ENCODE results near the gene HEG1. TPM values are rescaled to one million over a fixed set of nuclear protein-coding genes. Genes with fewer than 3 reads are reported as not detected.

The HEG1 gene
- total RNA-seq, 2 experiments from 2014 or later: 31.2 to 32.6 TPM

DNA sequence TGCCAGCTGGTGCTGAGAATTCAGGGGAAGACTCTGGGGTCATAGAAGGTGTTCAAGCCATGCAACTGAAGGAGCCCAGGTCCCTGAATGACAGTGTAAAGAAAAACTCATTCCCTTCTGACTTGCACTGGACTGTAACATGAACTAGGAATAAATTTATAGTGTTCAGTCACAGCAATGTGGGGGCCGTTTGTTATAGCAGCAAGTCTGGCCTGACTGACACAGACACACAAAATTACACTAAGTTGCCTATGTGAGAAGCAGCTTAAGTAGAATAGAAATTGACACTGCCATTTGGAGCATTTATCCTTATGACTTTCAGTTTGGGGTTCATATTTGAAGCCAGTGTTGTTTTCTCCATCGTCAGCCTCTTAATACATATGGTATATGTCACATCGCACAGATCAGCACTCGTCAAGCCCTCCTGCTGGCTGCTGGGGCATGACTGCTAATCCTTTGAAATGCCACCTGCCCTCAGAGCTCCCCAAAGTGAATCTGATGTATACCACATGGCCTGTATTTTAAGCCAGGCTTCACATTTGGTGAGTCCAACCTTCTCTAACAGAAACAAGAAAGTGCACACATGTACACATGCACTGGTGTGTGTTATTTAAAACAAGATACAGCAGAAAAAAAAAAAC lies 17.1 kb upstream of the HEG1 start:
- no peak overlapping the region for H3K4me3 ChIP-seq (ENCODE audit: low read length)
- TF ChIP-seq, protein P1, sequence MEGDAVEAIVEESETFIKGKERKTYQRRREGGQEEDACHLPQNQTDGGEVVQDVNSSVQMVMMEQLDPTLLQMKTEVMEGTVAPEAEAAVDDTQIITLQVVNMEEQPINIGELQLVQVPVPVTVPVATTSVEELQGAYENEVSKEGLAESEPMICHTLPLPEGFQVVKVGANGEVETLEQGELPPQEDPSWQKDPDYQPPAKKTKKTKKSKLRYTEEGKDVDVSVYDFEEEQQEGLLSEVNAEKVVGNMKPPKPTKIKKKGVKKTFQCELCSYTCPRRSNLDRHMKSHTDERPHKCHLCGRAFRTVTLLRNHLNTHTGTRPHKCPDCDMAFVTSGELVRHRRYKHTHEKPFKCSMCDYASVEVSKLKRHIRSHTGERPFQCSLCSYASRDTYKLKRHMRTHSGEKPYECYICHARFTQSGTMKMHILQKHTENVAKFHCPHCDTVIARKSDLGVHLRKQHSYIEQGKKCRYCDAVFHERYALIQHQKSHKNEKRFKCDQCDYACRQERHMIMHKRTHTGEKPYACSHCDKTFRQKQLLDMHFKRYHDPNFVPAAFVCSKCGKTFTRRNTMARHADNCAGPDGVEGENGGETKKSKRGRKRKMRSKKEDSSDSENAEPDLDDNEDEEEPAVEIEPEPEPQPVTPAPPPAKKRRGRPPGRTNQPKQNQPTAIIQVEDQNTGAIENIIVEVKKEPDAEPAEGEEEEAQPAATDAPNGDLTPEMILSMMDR (IDR thresholded peaks at IDR 0.05): no peak
- H3K36me3 ChIP-seq (ENCODE audit: insufficient read depth, low read length): no peaks in the 10 kb centered on the region
- intact Hi-C loops (cut with DNase I, micrococcal nuclease): no loop called here
- no peaks in the 10 kb centered on the region for H3K9me3 ChIP-seq (ENCODE audit: control insufficient read depth in 1 of 2, insufficient read depth in 1 of 2, low read length in 2 of 2)
- H3K9me3 Mint-ChIP-seq: no peaks in the 10 kb centered on the region
- H3K27me3 ChIP-seq (ENCODE audit: control insufficient read depth in 1 of 2, insufficient read depth in 2 of 2, low read length in 2 of 2): no peaks in the 10 kb centered on the region
- peaks cover 7% of the 10 kb centered on the region for H3K4me1 ChIP-seq (ENCODE audit: insufficient read depth, low read length)
- ChIA-PET CTCF (no interaction called here), POLR2A (no interaction called here)
- DNase-seq: no peak
- H3K4me3 Mint-ChIP-seq: no peak overlapping the region
- no peak for ATAC-seq (ENCODE audit: poor library complexity)
- no peaks in the 10 kb centered on the region for H3K36me3 Mint-ChIP-seq (ENCODE audit: low read depth)
- H3K27ac Mint-ChIP-seq: no peak overlapping the region
- no peak overlapping the region for H3K27ac ChIP-seq (ENCODE audit: low read depth in 1 of 2, low read length in 2 of 2)
- peaks cover 10% of the 10 kb centered on the region for H3K4me1 Mint-ChIP-seq (ENCODE audit: low read depth)
- H3K27me3 Mint-ChIP-seq: no peaks in the 10 kb centered on the region

GRCh38 chr3:125072301-125072700 lies 16.5 kb upstream of the HEG1 start:
- intact Hi-C loops (cut with DNase I, micrococcal nuclease): no loop called here
- Mint-ChIP-seq H3K27ac (no peak overlapping the region), H3K4me1 (ENCODE audit: low read depth) (peaks cover 10% of the 10 kb centered on the region), H3K36me3 (ENCODE audit: low read depth) (no peaks in the 10 kb centered on the region), H3K27me3 (no peaks in the 10 kb centered on the region), H3K9me3 (no peaks in the 10 kb centered on the region), H3K4me3 (no peak overlapping the region)
- H3K27ac ChIP-seq (ENCODE audit: low read depth in 1 of 2, low read length in 2 of 2): no peak overlapping the region
- H3K27me3 ChIP-seq (ENCODE audit: control insufficient read depth in 1 of 2, insufficient read depth in 2 of 2, low read length in 2 of 2): no peaks in the 10 kb centered on the region
- ATAC-seq (ENCODE audit: poor library complexity) (no peak), DNase-seq (no peak)
- no peaks in the 10 kb centered on the region for H3K36me3 ChIP-seq (ENCODE audit: insufficient read depth, low read length)
- TF ChIP-seq, protein P1 (IDR thresholded peaks at IDR 0.05): no peak
- ChIA-PET CTCF (no interaction called here), POLR2A (no interaction called here)
- H3K4me3 ChIP-seq (ENCODE audit: low read length): no peak overlapping the region
- no peaks in the 10 kb centered on the region for H3K9me3 ChIP-seq (ENCODE audit: control insufficient read depth in 1 of 2, insufficient read depth in 1 of 2, low read length in 2 of 2)
- peaks cover 7% of the 10 kb centered on the region for H3K4me1 ChIP-seq (ENCODE audit: insufficient read depth, low read length)

GRCh38 chr3:125069968-125070745 lies 14.4 kb upstream of the HEG1 start:
- POLR2A ChIA-PET: no interaction called here

More at GRCh38 chr3:125069968-125070745, 14.4 kb upstream of the HEG1 start:
- H3K27ac ChIP-seq (ENCODE audit: low read depth in 1 of 2, low read length in 2 of 2): no peak overlapping the region
- no peak overlapping the region for H3K4me3 ChIP-seq (ENCODE audit: low read length)
- Mint-ChIP-seq H3K9me3 (no peaks in the 10 kb centered on the region), H3K4me3 (no peak overlapping the region), H3K36me3 (ENCODE audit: low read depth) (no peaks in the 10 kb centered on the region), H3K4me1 (ENCODE audit: low read depth) (peaks cover 10% of the 10 kb centered on the region), H3K27me3 (no peaks in the 10 kb centered on the region), H3K27ac (no peak overlapping the region)
- H3K36me3 ChIP-seq (ENCODE audit: insufficient read depth, low read length): no peaks in the 10 kb centered on the region
- CTCF ChIA-PET: no interaction called here
- no peaks in the 10 kb centered on the region for H3K9me3 ChIP-seq (ENCODE audit: control insufficient read depth in 1 of 2, insufficient read depth in 1 of 2, low read length in 2 of 2)
- TF ChIP-seq, protein P1 (IDR thresholded peaks at IDR 0.05): no peak
- ATAC-seq (ENCODE audit: poor library complexity): no peak
- peaks cover 7% of the 10 kb centered on the region for H3K4me1 ChIP-seq (ENCODE audit: insufficient read depth, low read length)
- intact Hi-C loops (cut with DNase I, micrococcal nuclease): no loop called here
- DNase-seq: no peak
- no peaks in the 10 kb centered on the region for H3K27me3 ChIP-seq (ENCODE audit: control insufficient read depth in 1 of 2, insufficient read depth in 2 of 2, low read length in 2 of 2)

All from CD4-positive, alpha-beta T cell (primary cell).